HG02981 (cell line): Measurements from ENCODE around the gene GABRG3.

Experiments used
- ATAC-seq: cut with Tn5 transposase; IDR thresholded peaks from one replicate; pipeline ENCODE4 v1.9.1; 2021; ENCODE audit warnings: mild to moderate bottlenecking, moderate library complexity; ENCODE audit not compliant: unreplicated experiment

Gene GABRG3

GRCh38 chr15:27396996-27397395 is 426.0 kb downstream of the GABRG3 start:
- no peak for ATAC-seq

- ATAC-seq: no peak
Measured at GRCh38 chr15:27398631-27399161, 427.7 kb downstream of the GABRG3 start.

GRCh38 chr15:27399241-27399640 is 428.3 kb downstream of the GABRG3 start:
- ATAC-seq: no peak

DNA sequence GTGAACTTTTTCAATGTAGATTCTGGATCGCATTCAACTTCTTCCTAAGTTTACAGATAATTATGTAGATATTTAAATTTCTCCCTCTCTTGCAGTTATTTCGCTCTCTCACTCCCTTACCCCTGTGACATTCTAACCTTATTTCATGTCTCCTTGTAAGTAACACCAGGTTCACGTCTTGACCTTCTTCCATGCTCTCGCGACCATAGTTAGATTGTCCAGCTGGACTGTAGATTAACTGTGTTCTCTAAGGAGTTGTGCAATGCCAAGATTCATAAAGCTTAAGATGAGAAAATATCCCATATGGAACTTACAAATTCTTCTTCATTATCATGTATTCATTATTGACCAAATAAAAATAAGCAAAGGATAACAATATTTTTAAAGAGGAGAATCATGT is 430.5 kb downstream of the GABRG3 start:
- no peak for ATAC-seq

GRCh38 chr15:27408428-27408827 is 437.4 kb downstream of the GABRG3 start:
- ATAC-seq: no peak

- ATAC-seq: no peak
Measured at GRCh38 chr15:27410996-27411605, 440.1 kb downstream of the GABRG3 start.

- no peak for ATAC-seq
Measured at GRCh38 chr15:27412415-27412814, 441.4 kb downstream of the GABRG3 start.

DNA sequence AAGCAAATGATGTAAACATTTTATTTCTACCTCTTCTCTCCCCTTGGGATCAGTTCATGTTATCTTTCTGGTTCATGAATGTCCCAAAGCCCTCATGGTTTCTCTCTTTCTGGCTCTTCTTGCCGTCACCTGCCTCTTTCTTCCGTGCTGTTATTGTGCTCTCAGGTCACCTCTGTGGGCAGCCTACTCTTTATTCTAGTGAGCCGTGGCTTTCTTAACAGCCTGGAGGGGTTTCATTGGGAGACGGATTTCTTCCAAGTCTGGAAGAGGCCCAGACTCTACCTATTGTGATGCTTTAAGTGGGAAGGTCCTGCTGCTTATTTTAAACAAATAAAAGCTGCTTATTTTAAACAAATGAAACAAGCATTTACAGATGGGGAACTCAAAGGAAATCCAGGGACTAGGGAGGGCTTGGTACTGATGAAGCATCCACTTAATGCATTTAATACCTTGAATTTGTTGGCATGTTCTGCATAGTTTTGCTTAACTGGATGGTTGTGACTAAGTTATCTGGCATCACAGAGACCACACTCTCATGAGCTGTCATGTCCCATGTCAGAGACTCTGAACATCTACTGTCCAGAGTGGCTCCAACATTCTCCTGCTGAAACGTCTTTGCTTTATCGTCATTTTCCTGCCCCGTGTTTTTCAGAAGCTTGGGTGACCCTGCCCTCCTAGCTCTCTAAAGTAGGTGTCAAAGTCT is 443.3 kb downstream of the GABRG3 start:
- ATAC-seq: no peak

DNA sequence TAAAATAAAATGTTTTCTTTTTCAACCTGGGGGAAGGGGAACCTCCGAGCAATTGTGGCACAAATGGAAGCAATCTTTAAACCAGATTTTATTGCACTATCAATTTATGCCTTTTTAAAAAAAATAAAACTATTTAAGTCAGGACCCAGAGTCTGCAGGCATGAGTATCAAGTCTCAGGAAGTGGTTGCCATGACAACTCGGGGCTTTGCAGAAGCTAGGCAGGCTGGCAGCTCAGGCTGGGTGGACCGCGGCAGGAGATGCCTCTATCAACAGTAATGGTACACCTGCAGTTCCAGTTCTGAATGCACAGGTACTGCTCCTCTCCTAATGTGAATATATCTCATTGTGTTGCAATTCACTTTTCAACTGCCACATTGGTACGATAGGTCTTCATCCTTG is 447.7 kb downstream of the GABRG3 start:
- ATAC-seq: no peak

DNA sequence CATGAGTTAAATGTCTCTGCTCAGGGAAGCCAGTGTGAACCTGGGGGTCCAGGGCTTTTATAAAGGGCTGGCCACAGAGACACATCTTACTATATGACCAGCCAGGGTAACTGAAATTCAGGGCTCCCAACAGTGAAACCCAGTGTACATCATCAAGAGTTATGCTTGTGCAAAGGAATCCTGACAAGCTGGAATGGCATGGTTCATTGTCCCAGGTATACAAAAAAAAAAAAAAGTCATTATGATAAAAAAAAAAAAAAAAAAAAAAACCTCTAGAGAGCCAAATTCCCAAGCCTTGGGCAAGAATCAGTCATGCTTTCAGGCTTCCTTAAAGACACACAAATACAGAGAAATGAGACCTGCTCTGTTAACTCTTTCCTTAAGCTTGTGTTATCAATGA is 452.0 kb downstream of the GABRG3 start:
- ATAC-seq: no peak

GRCh38 chr15:27426805-27427204 is 455.8 kb downstream of the GABRG3 start:
- no peak for ATAC-seq

DNA sequence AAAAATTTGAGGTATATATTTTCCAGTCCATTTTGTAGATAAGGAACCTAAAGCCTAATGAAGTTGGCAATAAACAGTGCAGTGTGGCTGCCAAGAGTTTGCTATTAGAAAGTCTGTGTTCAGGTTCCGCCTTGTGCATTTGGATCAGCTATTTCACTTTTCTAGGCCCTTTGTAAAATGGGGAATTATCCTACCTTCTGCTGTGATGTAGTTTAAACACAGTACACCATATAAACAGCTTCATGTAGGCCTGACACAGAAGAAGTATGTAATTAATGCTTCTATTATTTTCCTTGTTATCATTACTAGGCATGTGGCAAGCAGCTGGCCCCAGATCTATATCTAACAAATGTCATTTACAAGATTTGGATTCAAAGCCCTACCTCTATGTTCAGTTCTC is 456.3 kb downstream of the GABRG3 start:
- no peak for ATAC-seq

DNA sequence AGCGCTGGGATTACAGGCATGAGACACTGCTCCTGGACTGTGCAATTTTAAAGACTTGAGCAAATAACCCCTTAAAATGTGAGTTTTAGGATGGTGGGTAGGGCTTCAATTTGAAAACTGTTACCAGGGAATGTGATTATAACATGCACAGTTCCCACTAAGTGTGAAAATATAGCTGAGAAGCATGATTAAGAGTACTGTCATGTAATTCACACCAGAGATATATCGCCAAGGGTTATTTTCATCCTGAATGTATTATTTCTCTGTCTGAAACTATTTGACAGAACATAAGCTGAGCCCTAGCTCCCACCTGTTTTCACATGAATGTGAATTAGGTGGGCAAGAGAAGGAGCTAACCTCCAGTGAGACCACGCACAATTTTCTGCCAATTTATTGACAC is 457.2 kb downstream of the GABRG3 start:
- no peak for ATAC-seq

- no peak for ATAC-seq
Measured at GRCh38 chr15:27429577-27429976, 458.6 kb downstream of the GABRG3 start.

DNA sequence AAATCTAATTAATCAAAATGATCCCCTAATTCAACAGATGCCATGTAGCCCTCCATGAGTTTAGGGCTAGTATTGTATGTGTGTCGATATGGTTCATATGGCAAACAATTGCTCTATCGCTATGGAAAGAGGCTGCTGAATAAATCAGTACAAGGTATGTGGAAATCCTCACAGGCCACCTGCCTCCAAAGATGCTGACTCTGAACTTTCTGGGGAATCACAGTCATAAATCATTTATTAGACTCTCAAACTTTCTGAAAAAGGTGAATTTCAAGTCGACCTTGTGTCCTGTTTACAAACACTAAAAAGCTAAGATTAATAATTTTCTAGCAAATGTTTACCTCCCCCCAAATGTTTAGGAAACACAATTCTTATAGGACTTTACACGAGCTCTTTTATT is 462.6 kb downstream of the GABRG3 start:
- no peak for ATAC-seq

DNA sequence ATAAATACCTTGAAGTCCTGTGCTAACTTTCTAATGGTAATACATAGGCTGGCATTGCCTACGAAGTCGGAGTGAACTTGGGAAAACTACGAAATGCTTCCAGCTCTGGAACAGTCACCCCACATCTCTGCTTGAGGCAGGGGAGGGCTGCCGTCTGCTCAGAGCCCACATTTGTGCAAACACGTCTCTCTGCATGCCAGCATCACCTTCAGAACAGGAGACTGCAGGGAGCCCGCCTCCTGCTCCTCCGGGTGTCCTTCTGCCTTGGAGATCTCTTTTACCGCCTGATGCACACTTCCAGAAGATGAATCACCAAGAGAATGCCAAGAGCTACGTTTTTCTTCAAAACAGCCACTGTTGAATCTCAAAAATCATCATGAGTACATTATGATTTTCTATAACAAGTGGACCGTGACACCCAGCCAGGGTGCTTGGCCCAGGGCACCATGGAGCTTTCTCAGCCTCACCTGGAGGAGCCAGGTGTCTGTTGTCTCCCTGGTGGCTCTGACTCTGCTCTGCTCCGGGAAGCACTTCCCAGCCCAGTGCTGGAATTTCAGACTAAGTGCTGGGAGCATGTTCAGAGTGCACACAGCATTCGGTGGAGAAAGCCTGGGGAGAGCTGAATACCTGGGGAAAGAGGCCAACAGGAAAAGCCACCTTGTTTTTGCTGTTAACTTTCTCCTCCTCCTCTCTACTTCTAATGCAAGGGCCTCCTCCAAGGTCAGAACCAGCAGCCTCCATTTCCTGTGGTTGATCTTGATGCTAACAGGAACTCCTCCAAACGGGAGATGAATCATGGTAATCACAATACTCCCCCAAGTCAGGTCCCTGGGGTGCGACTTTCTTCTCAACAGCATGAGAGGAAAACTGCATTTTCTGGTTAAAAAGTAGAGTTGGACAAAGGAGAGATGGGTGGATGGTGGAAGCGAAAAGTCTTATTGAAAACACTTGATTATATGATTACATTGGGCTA is 467.7 kb downstream of the GABRG3 start:
- no peak for ATAC-seq

DNA sequence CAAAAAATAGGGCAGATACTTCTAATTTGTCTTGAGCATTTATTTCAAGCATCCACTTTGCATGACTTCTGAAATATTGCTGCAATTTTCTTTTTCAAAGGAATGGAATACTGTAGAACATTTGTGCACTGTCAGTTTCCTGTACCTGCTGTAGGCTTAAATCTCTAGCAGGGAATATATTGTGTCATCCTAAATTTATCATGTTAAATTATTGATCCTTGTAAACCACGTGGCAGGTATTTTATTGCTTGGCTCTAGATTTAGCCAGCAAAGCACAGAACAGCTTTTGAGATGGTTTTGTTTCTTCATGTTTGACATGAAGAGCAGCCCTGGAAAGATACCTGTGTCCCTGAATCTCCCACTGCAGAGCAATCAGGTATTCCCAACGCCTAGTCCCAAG is 470.1 kb downstream of the GABRG3 start:
- no peak for ATAC-seq

DNA sequence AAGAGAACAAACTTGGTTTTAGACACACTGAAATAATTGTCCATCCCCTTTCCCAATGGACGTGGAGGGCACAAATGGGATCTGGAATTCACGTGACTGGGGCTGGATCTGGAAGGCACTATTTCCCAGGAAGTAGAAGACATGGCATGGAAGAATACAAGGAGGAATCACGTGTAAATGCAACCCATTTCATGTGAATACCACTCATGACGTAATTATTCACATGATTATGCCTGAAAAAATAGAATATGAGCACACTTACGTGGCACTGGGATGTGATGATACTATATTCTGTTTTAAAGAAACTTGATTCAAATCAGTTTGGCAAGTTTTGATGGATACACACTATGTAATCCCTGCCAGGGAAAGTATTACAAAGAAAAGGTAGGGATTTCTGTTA is 477.3 kb downstream of the GABRG3 start:
- ATAC-seq: no peak

GRCh38 chr15:27448986-27449385 is 478.0 kb downstream of the GABRG3 start:
- no peak for ATAC-seq

- no peak for ATAC-seq
Measured at GRCh38 chr15:27449941-27450340, 479.0 kb downstream of the GABRG3 start.

GRCh38 chr15:27454281-27455075 is 483.5 kb downstream of the GABRG3 start:
- no peak for ATAC-seq
